GM19468 (cell line): Measurements from ENCODE around the gene AP1G2.

Experiments
- ATAC-seq: cut with Tn5 transposase; IDR thresholded peaks from one replicate; pipeline ENCODE4 v1.9.1; 2021; ENCODE audit warnings: mild to moderate bottlenecking, moderate library complexity, moderate number of reproducible peaks; ENCODE audit not compliant: unreplicated experiment; ENCODE audit errors: extremely low read depth

Gene AP1G2

GRCh38 chr14:23572836-23573235, 5.2 kb upstream of the AP1G2 start:
- no peak for ATAC-seq

- ATAC-seq: no peak
Observed at GRCh38 chr14:23572524-23572828, 4.9 kb upstream of the AP1G2 start.

GRCh38 chr14:23571701-23572523, 4.3 kb upstream of the AP1G2 start:
- ATAC-seq: no peak

- no peak for ATAC-seq
Observed at GRCh38 chr14:23570806-23571483, 3.4 kb upstream of the AP1G2 start.

GRCh38 chr14:23569443-23570151, 2.0 kb upstream of the AP1G2 start:
- ATAC-seq: no peak

- no peak for ATAC-seq
Observed at GRCh38 chr14:23568600-23569331, 1.2 kb upstream of the AP1G2 start.

- no peak for ATAC-seq
Observed at GRCh38 chr14:23568021-23568599, 519 bp upstream of the AP1G2 start.

- ATAC-seq: no peak
Observed at GRCh38 chr14:23566778-23567185, 809 bp downstream of the AP1G2 start.

- ATAC-seq: no peak
Observed at GRCh38 chr14:23566112-23566777, 1.3 kb downstream of the AP1G2 start.

- no peak for ATAC-seq
Observed at GRCh38 chr14:23565626-23566025, 2.0 kb downstream of the AP1G2 start.

- ATAC-seq: no peak
Observed at GRCh38 chr14:23564876-23565275, 2.7 kb downstream of the AP1G2 start.

GRCh38 chr14:23564181-23564812, 3.3 kb downstream of the AP1G2 start:
- no peak for ATAC-seq

- ATAC-seq: no peak
Observed at GRCh38 chr14:23563473-23564180, 4.0 kb downstream of the AP1G2 start.

GRCh38 chr14:23562822-23563472, 4.6 kb downstream of the AP1G2 start:
- no peak for ATAC-seq

- ATAC-seq: no peak
Observed at GRCh38 chr14:23561873-23562821, 5.4 kb downstream of the AP1G2 start.

- no peak for ATAC-seq
Observed at GRCh38 chr14:23561259-23561658, 6.3 kb downstream of the AP1G2 start.

GRCh38 chr14:23559926-23560520, 7.6 kb downstream of the AP1G2 start:
- no peak for ATAC-seq
